GM18508 (cell line): ENCODE data around the gene TNS1.

Experiments
- ATAC-seq: cut with Tn5 transposase; IDR thresholded peaks from one replicate; pipeline ENCODE4 v1.9.1; 2021; ENCODE audit warnings: moderate number of reproducible peaks; ENCODE audit not compliant: insufficient read depth, unreplicated experiment

The TNS1 gene

GRCh38 chr2:217761645-217762277, 241.0 kb downstream of the TNS1 start:
- no peak for ATAC-seq

DNA sequence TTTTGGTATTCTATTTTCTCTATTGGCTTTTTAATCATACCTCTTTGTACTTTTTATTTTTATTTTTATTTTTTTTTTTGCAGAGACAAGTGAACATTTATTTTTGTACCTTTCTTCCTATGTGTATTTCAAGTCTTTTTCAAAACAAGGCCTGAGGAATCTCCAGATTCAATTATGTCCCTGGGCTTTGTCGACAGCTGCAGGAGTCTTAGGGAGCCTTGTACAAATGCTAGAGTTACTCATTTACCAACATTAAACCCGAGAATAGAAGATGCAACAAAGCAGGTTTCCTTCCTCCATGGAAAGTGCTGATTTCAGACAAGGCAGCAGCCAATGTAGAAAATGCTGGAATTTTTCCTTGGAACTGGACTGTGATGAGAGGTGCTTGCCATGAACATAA, 242.8 kb downstream of the TNS1 start:
- no peak for ATAC-seq

DNA sequence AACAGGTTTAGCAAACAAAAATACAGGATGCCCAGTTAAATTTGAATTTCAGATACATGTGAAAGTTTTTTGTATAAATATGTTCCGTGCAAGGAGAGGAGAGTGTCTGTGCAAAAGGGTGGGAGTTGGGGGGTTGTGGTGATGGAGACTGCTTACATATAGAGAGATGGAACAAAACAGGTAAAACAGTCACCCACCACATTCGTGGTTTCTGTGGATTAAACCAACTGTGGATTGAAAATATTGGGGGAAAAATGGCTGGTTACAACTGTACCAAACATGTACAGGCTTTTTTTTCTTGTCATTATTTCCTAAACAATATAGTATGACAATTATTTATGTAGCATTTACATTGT, 245.7 kb downstream of the TNS1 start:
- ATAC-seq = no peak

GRCh38 chr2:217756375-217757107, 246.3 kb downstream of the TNS1 start:
- ATAC-seq = no peak

- ATAC-seq = no peak
These were observed 247.6 kb downstream of the TNS1 start for GRCh38 chr2:217755027-217755745.

DNA sequence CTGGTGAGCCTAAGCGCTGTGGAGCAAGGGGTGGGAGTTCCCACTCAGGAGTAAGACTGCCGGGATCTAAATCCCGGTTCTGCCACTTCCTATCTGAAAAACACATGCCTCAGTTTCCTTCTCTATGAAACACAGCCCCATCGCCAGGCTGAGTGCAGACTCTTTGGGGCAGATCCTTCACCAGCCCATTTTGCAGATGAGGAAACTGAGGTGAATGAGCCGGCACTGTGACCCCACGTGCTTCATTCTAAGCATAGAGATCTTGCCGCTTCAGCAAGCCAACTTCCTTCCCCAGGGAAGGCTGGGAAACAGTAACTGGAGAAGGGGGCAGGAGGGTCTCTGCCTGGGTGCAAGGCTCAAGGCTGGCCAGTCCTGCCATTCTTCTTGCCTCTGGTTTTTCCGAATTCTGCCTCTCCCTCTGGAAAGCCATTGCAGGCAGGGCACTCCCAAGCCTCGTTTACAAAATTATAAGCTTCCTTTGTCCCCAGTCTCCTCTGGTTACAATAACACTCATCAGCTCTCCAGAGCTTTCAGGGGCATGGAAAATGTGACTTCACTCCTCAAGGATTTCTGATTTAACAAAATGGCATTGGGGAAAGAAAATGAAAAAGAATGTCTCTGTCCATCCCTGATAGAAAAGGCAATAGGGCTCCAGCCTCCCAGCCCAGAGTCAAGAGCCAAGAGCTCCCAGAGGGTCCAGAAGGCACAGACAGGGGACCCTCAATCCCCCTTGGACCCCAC, 249.2 kb downstream of the TNS1 start:
- no peak for ATAC-seq

- ATAC-seq = no peak
These were observed 249.9 kb downstream of the TNS1 start for GRCh38 chr2:217752714-217753459.

- no peak for ATAC-seq
These were observed 250.8 kb downstream of the TNS1 start for GRCh38 chr2:217751952-217752351.

DNA sequence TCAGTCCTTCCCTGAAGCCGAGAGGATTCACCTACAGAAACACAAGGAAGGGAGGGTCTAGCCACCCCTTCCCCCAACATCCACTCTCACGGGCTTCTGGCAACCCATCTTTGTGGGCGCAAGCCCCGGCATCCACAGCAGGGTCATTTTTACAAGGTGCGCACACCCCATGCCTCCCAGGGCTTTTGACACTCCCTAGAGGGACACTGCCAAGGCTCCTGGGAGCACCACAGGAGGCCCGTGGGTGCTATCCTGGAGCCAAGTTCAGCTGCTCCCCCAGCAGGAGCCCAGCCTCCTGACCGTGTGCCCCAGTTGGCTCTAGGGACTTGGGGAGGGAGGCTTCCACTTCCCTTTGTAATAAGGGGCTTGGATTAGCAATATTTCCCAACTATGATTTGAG, 251.6 kb downstream of the TNS1 start:
- ATAC-seq = no peak
